DOHH2 (cell line): ENCODE data around the gene GALNT2.

ENCODE experiments used
- H3F3A ChIP-seq: fragments of 200-600 bp; sonication (generic), shearing (Covaris generic); 2 replicates; pipeline ENCODE4 v1.6.0; 2016; ENCODE audit warnings: antibody characterized with exemption, mild to moderate bottlenecking; ENCODE audit not compliant: control insufficient read depth, insufficient read depth
- H3K27ac ChIP-seq: fragments of 200-600 bp; sonication (generic); 2 replicates; pipeline ENCODE4 v1.5.1; 2014; ENCODE audit warnings: low read depth, mild to moderate bottlenecking, low read length, moderate library complexity
- H3K27me3 ChIP-seq: fragments of 200-600 bp; sonication (generic); 2 replicates; pipeline ENCODE4 v1.6.1; 2014; ENCODE audit warnings: mild to moderate bottlenecking, low read length, mixed read lengths; ENCODE audit not compliant: control insufficient read depth
- H3K36me3 ChIP-seq: fragments of 200-600 bp; sonication (generic); 2 replicates; pipeline ENCODE4 v1.6.1; 2014; ENCODE audit warnings: mild to moderate bottlenecking, low read length, moderate library complexity, mixed read lengths; ENCODE audit not compliant: control insufficient read depth
- H3K4me1 ChIP-seq: fragments of 200-600 bp; sonication (generic); 2 replicates; pipeline ENCODE4 v1.6.1; 2014; ENCODE audit warnings: mild to moderate bottlenecking, low read length, mixed read lengths; ENCODE audit not compliant: control insufficient read depth
- H3K4me2 ChIP-seq: fragments of 200-600 bp; sonication (generic); 2 replicates; pipeline ENCODE4 v1.6.0; 2014; ENCODE audit warnings: mild to moderate bottlenecking, low read length, moderate library complexity
- H3K4me3 ChIP-seq: fragments of 200-600 bp; sonication (generic); 2 replicates; pipeline ENCODE4 v1.5.1; 2014; ENCODE audit warnings: mild to moderate bottlenecking, low read length, mixed read lengths
- H3K79me2 ChIP-seq: fragments of 200-600 bp; sonication (generic); 2 replicates; pipeline ENCODE4 v1.6.1; 2014; ENCODE audit warnings: mild to moderate bottlenecking, low read length, mixed read lengths; ENCODE audit not compliant: control insufficient read depth
- H3K9me2 ChIP-seq: fragments of 200-600 bp; sonication (generic); replicated peaks from 2 replicates; pipeline ENCODE4 v1.6.1; 2014; ENCODE audit warnings: mild to moderate bottlenecking, low read length, mixed read lengths; ENCODE audit not compliant: control insufficient read depth
- H3K9me3 ChIP-seq: fragments of 200-600 bp; sonication (generic); 2 replicates; pipeline ENCODE4 v1.6.1; 2014; ENCODE audit warnings: antibody characterized with exemption, low read length, mixed read lengths; ENCODE audit not compliant: control insufficient read depth, insufficient read depth
- H4K20me1 ChIP-seq: fragments of 200-600 bp; sonication (generic); 2 replicates; pipeline ENCODE4 v1.6.0; 2014; ENCODE audit warnings: low read depth, mild to moderate bottlenecking, antibody characterized with exemption, low read length, moderate library complexity; ENCODE audit not compliant: control insufficient read depth, insufficient read depth
- EZH2phosphoT487 ChIP-seq: fragments of 200-600 bp; sonication (generic); IDR thresholded peaks from 2 replicates; pipeline ENCODE4 v1.6.1; 2017; ENCODE audit warnings: borderline replicate concordance, mild to moderate bottlenecking, antibody characterized with exemption, low read length, moderate library complexity, mixed read lengths
- TF ChIP-seq, protein P1 (sequence below): fragments of 200-600 bp; sonication (generic); IDR thresholded peaks from one replicate; pipeline ENCODE4 v1.5.1; 2014; ENCODE audit warnings: antibody characterized with exemption, mild to moderate bottlenecking, low read depth, low read length; ENCODE audit not compliant: poor library complexity, severe bottlenecking

GALNT2 gene

DNA sequence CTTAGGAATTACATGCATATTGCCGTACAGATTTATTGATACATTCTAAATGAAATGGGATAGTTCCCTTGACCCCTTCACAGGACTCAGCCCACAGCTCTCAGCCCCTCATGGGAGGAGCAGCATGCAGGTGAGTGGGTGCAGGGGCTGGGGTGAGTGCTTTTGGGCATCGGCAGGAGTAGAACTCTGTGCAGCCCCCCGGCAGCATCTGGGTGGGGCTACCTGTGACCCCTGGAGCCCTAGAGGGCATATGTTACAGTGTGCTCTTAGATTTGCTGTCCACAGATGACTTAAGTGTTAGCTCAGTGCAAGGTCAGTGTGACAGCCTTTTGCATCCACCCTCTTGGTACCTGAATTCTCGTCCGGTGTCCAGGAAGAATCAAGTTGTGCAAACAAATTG is 120.3 kb downstream of the GALNT2 start:
- TF ChIP-seq, protein P1, sequence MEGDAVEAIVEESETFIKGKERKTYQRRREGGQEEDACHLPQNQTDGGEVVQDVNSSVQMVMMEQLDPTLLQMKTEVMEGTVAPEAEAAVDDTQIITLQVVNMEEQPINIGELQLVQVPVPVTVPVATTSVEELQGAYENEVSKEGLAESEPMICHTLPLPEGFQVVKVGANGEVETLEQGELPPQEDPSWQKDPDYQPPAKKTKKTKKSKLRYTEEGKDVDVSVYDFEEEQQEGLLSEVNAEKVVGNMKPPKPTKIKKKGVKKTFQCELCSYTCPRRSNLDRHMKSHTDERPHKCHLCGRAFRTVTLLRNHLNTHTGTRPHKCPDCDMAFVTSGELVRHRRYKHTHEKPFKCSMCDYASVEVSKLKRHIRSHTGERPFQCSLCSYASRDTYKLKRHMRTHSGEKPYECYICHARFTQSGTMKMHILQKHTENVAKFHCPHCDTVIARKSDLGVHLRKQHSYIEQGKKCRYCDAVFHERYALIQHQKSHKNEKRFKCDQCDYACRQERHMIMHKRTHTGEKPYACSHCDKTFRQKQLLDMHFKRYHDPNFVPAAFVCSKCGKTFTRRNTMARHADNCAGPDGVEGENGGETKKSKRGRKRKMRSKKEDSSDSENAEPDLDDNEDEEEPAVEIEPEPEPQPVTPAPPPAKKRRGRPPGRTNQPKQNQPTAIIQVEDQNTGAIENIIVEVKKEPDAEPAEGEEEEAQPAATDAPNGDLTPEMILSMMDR: no peak
- TF ChIP-seq EZH2phosphoT487: no peak
- Histone ChIP-seq H3K27me3 (no peaks in the 10 kb centered on the region), H3K9me3 (no peaks in the 10 kb centered on the region), H3K36me3 (peaks cover 4% of the 10 kb centered on the region; the same call in 1 of the 2 replicates), H3F3A (no peaks in the 10 kb centered on the region), H3K79me2 (no peaks in the 10 kb centered on the region), H3K4me2 (no peak overlapping the region), H3K9me2 (no peaks in the 10 kb centered on the region), H3K4me1 (0 out of 2 replicates have a peak, but pooled peaks cover 3% of the 10 kb centered on the region), H4K20me1 (no peaks in the 10 kb centered on the region), H3K4me3 (no peak overlapping the region), H3K27ac (no peak overlapping the region)

- H3K27me3 ChIP-seq: no peaks in the 10 kb centered on the region
- no peaks in the 10 kb centered on the region for H3K9me2 ChIP-seq
- no peaks in the 10 kb centered on the region for H3K79me2 ChIP-seq
- no peaks in the 10 kb centered on the region for H3K9me3 ChIP-seq
- 0 out of 2 replicates have a peak, but pooled peaks cover 3% of the 10 kb centered on the region for H3K4me1 ChIP-seq
- H3K4me3 ChIP-seq: no peak overlapping the region
- H4K20me1 ChIP-seq: no peaks in the 10 kb centered on the region
- no peak overlapping the region for H3K4me2 ChIP-seq
- TF ChIP-seq, protein P1: no peak
- peaks cover 4% of the 10 kb centered on the region; the same call in 1 of the 2 replicates for H3K36me3 ChIP-seq
- no peak overlapping the region for H3K27ac ChIP-seq
- H3F3A ChIP-seq: no peaks in the 10 kb centered on the region
Observed at GRCh38 chr1:230188826-230189225, 121.8 kb downstream of the GALNT2 start.

GRCh38 chr1:230189341-230189740 is 122.3 kb downstream of the GALNT2 start:
- H3K4me1 ChIP-seq: 0 out of 2 replicates have a peak, but pooled peaks cover 3% of the 10 kb centered on the region
- TF ChIP-seq EZH2phosphoT487: no peak
- TF ChIP-seq, protein P1: no peak
- no peak overlapping the region for H3K4me2 ChIP-seq
- H4K20me1 ChIP-seq: no peaks in the 10 kb centered on the region
- H3K79me2 ChIP-seq: no peaks in the 10 kb centered on the region
- H3K9me3 ChIP-seq: no peaks in the 10 kb centered on the region
- H3K4me3 ChIP-seq: no peak overlapping the region
- no peak overlapping the region for H3K27ac ChIP-seq
- peaks cover 4% of the 10 kb centered on the region; the same call in 1 of the 2 replicates for H3K36me3 ChIP-seq
- no peaks in the 10 kb centered on the region for H3F3A ChIP-seq
- H3K27me3 ChIP-seq: no peaks in the 10 kb centered on the region
- no peaks in the 10 kb centered on the region for H3K9me2 ChIP-seq

GRCh38 chr1:230189824-230190223 is 122.8 kb downstream of the GALNT2 start:
- no peaks in the 10 kb centered on the region for H3K9me3 ChIP-seq
- H3K9me2 ChIP-seq: no peaks in the 10 kb centered on the region
- no peaks in the 10 kb centered on the region for H3K79me2 ChIP-seq
- H3K36me3 ChIP-seq: peaks cover 4% of the 10 kb centered on the region; the same call in 1 of the 2 replicates
- no peaks in the 10 kb centered on the region for H3F3A ChIP-seq
- no peak overlapping the region for H3K4me3 ChIP-seq
- 0 out of 2 replicates have a peak, but pooled peaks cover 3% of the 10 kb centered on the region for H3K4me1 ChIP-seq
- no peaks in the 10 kb centered on the region for H4K20me1 ChIP-seq
- no peak for TF ChIP-seq EZH2phosphoT487
- TF ChIP-seq, protein P1: no peak
- H3K27ac ChIP-seq: no peak overlapping the region
- H3K27me3 ChIP-seq: no peaks in the 10 kb centered on the region
- H3K4me2 ChIP-seq: no peak overlapping the region
